Stimulated activated CD8-positive, alpha-beta memory T cell treated with anti-CD3 and anti-CD28 coated beads, Interleukin-4, amount 100 ng/mL, for 4 hours (primary cell): ENCODE data around the gene HJV.

Source experiments
- DNase-seq, 2 donors: peaks; one replicate each; pipeline ENCODE4 v3.0.0-alpha.2; 2020; ENCODE audit warnings: low read depth in 2 of 2, low spot score in 1 of 2

HJV gene

DNA sequence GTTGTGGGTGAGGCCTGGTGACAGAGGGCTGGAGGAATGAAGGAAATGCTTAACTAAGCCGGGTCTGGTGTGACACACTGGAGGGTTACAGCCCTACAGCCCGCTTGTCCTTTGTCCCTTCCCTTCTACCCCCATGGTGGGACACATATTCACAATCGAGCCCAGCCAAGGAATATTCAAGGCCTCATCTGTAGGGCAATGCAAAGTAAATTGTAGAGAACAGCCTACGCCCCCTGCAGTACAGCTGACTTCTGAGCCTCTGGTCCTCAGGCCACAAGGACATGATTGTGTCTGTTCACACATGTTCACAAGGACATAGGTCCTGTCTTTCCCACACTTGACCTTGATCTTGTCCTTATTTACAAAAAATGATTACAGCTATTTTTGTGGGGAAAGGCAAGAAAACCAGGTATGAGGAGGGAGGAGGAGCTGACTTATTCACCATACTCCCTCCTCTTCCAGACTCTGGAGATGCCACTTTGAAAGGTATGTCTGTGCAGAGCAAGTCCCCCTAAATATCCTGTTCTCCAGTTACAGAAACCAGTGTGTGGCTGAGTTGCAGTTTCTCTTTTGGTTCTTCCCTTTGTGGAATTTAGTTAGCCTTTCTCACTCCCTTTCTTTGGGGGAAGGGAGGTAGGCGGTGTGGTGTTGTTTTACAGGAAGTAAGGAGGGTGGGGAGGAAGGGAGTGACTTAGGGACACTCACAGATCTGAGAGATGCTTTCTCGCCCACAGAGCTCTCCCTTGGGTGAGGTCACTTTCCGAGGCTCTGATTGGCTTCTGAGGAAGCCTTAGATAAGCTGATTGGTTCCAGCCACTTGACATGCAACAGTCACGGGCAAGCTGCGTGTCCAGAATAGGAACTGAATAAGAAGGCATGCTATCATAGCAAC, 42.4 kb downstream of the HJV start:
- peak in 1 of 2 donors; percentile 68 for DNase-seq

- DNase-seq = no peak
These were observed 43.1 kb downstream of the HJV start for GRCh38 chr1:145978471-145978853.

DNA sequence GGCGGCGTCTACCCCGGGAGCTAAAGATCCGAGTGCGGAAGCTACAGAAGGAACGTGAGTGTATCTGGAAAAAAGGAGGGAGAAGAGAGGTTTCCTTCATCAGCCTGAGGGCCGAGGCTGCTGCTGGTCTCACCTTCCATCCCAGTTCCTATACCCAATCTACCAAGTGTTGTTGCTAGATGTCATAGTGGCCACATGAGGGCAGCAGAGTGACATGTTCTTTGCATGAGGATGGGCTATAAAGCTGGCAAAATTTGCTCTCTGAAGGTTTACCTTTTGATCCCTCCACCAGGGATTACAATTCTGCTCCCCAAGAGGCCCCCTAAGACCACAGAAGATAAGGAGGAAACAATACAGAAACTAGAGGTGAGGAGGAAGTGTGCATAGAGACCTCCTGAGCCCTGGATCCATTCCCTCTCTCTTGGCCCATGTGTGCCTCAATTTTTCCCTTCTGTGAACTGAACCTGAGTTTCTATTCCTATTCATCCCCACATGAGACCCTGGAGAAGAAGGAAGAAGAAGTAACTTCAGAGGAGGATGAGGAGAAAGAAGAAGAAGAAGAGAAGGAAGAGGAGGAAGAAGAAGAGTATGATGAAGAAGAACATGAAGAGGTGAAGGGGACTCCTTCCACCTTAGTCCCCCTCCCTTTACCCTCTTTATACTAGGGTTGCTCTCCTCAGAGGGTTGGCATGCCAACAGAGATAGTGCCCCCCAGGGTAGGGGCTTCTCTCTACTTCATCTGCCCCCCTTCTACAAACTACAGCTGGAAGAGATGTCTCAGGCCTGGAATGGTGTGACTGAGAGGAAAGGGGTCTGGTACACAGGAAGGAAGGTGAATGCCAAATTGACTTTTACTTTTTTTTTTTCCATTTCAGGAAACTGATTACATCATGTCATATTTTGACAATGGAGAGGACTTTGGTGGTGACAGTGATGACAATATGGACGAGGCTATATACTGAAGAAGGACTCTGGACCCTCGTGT, 43.8 kb downstream of the HJV start:
- DNase-seq = no peak

GRCh38 chr1:145977016-145977415, 44.5 kb downstream of the HJV start:
- no peak for DNase-seq

GRCh38 chr1:145975216-145975615, 46.3 kb downstream of the HJV start:
- no peak for DNase-seq

- no peak for DNase-seq
These were observed 46.8 kb downstream of the HJV start for GRCh38 chr1:145974721-145975120.

DNA sequence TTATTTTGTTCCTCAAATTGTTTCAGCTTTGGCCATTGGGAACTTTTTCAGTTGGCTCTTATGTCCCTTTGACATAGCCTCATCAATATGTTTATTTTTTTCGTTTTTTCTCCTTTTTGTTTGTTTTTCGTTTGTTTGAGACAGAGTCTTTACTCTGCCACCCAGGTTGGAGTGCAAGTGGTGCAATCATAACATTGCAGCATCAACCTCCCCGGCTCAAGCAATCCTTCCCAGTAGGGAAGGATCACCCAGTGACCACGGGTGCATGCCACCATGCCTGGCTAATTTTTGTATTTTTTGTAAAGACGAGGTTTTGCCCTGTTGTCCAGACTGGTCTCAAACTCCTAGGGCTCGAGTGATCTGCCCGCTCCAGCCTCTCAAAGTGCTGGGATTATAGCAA, 49.0 kb downstream of the HJV start:
- no peak for DNase-seq
